ENCODE results near the gene ARHGEF16. TPM values are rescaled to one million over a fixed set of nuclear protein-coding genes. Genes with fewer than 3 reads are reported as not detected.

The ARHGEF16 gene
- polyA plus RNA-seq, 1 of the 3 experiments (the other 2 are of a cell fraction) = 0.18 TPM

GRCh38 chr1:3515774-3516480 is 61.5 kb downstream of the ARHGEF16 start:
- Histone ChIP-seq H3K9ac (no peak overlapping the region), H4K20me1 (ENCODE audit: insufficient read depth) (no peaks in the 10 kb centered on the region), H3K9me2 (no peaks in the 10 kb centered on the region), H3K4me1 (ENCODE audit: control insufficient read depth in 1 of 2, insufficient read depth in 2 of 2, low read depth in 1 of 2, low read length in 1 of 2) (peaks cover 0 to 49% of the 10 kb centered on the region in 2 experiments; a peak in 1 of 4 replicates), H3K4me2 (no peak overlapping the region), H3K9me3 (no peaks in the 10 kb centered on the region), H3K4me3 (ENCODE audit: low read depth in 2 of 2, low read length in 1 of 2) (no peak overlapping the region), H3K27ac (ENCODE audit: low read depth in 2 of 2, low read length in 1 of 2) (peak overlapping the region in 1 of 2 experiments; percentile 93; a peak in 2 of 4 replicates), H2AFZ (ENCODE audit: low read depth) (no peak overlapping the region), H3K79me2 (ENCODE audit: insufficient read depth) (no peaks in the 10 kb centered on the region), H3F3A (replicated peaks; ENCODE audit: insufficient read depth) (no peaks in the 10 kb centered on the region), H3K36me3 (replicated peaks in 1 of 2; ENCODE audit: control insufficient read depth in 1 of 2, insufficient read depth in 2 of 2, low read length in 1 of 2) (no peaks in the 10 kb centered on the region), H3K27me3 (ENCODE audit: insufficient read depth) (no peaks in the 10 kb centered on the region)
- 86% methylated on average over 7 of the region's 19 CpGs for WGBS (ENCODE audit: low lambda C conversion rate)
- POLR2A ChIA-PET = no interaction called here
- DNase-seq = peak; percentile 70
- TF ChIP-seq USF1 (IDR thresholded peaks at IDR 0.05; ENCODE audit: borderline replicate concordance, low read depth) (no peak), EZH2phosphoT487 (IDR thresholded peaks at IDR 0.05; ENCODE audit: borderline replicate concordance, low read depth) (no peak), YY1 (IDR thresholded peaks at IDR 0.05; ENCODE audit: low read depth) (no peak), MXI1 (IDR thresholded peaks at IDR 0.05; ENCODE audit: low read depth, low read length) (no peak), FOXJ3 (CRISPR knock-in tag; IDR thresholded peaks at IDR 0.05) (no peak), RXRA (IDR thresholded peaks at IDR 0.05; ENCODE audit: borderline replicate concordance, low read depth) (no peak), NRF1 (IDR thresholded peaks at IDR 0.05; ENCODE audit: low read depth, low read length) (no peak), EP300 (IDR thresholded peaks at IDR 0.05; ENCODE audit: borderline replicate concordance in 1 of 2, low read depth in 1 of 2, low read length in 1 of 2) (peak in 1 of 2 experiments; percentile 27; a peak in 1 of 4 replicates), TAF1 (IDR thresholded peaks at IDR 0.05; ENCODE audit: borderline replicate concordance, low read depth, low read length) (no peak), JUND (IDR thresholded peaks at IDR 0.05) (no peak), RAD21 (IDR thresholded peaks at IDR 0.05; ENCODE audit: low read length) (no peak), RFX5 (IDR thresholded peaks at IDR 0.05; ENCODE audit: low read length) (no peak), RCOR1 (IDR thresholded peaks at IDR 0.05; ENCODE audit: low read length) (no peak), PBX3 (IDR thresholded peaks at IDR 0.05) (peak; percentile 33; the same call in 1 of the 2 replicates), NFIC (IDR thresholded peaks at IDR 0.05; ENCODE audit: borderline replicate concordance) (peak; percentile 80), TCF12 (IDR thresholded peaks at IDR 0.05) (peak; percentile 65)
- TF ChIP-seq, protein P1, sequence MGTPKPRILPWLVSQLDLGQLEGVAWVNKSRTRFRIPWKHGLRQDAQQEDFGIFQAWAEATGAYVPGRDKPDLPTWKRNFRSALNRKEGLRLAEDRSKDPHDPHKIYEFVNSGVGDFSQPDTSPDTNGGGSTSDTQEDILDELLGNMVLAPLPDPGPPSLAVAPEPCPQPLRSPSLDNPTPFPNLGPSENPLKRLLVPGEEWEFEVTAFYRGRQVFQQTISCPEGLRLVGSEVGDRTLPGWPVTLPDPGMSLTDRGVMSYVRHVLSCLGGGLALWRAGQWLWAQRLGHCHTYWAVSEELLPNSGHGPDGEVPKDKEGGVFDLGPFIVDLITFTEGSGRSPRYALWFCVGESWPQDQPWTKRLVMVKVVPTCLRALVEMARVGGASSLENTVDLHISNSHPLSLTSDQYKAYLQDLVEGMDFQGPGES (IDR thresholded peaks at IDR 0.05; ENCODE audit: low read depth, low read length) = no peak
- TF ChIP-seq, protein P2, sequence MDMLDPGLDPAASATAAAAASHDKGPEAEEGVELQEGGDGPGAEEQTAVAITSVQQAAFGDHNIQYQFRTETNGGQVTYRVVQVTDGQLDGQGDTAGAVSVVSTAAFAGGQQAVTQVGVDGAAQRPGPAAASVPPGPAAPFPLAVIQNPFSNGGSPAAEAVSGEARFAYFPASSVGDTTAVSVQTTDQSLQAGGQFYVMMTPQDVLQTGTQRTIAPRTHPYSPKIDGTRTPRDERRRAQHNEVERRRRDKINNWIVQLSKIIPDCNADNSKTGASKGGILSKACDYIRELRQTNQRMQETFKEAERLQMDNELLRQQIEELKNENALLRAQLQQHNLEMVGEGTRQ (IDR thresholded peaks at IDR 0.05; ENCODE audit: borderline replicate concordance, low read depth, low read length) = no peak
- TF ChIP-seq, protein P3, sequence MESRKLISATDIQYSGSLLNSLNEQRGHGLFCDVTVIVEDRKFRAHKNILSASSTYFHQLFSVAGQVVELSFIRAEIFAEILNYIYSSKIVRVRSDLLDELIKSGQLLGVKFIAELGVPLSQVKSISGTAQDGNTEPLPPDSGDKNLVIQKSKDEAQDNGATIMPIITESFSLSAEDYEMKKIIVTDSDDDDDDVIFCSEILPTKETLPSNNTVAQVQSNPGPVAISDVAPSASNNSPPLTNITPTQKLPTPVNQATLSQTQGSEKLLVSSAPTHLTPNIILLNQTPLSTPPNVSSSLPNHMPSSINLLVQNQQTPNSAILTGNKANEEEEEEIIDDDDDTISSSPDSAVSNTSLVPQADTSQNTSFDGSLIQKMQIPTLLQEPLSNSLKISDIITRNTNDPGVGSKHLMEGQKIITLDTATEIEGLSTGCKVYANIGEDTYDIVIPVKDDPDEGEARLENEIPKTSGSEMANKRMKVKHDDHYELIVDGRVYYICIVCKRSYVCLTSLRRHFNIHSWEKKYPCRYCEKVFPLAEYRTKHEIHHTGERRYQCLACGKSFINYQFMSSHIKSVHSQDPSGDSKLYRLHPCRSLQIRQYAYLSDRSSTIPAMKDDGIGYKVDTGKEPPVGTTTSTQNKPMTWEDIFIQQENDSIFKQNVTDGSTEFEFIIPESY (IDR thresholded peaks at IDR 0.05; ENCODE audit: borderline replicate concordance, low read depth) = no peak
- CTCF ChIA-PET = interaction anchor here (1.3 to 3.4 kb wide), 7 partner anchors 10 to 112 kb away, joined by 3 to 16 read pairs (median 5); no protein-coding TSS in a partner anchor

All from SK-N-SH (cell line).